ENCODE data around the gene PITPNC1. TPM values are rescaled to one million over a fixed set of nuclear protein-coding genes. Genes with fewer than 3 reads are reported as not detected.
A peak's percentile ranks its signal among the peaks of the same experiment; 100 is the strongest.
"Not testable (repeated sequence)": the region's sequence is repeated elsewhere in the genome, so short reads cannot be mapped to it uniquely, and the experiment has no call there.

Gene PITPNC1
- total and polyA plus RNA-seq, 2 experiments from 2014 or later, result 5.8 to 7.3 TPM

DNA sequence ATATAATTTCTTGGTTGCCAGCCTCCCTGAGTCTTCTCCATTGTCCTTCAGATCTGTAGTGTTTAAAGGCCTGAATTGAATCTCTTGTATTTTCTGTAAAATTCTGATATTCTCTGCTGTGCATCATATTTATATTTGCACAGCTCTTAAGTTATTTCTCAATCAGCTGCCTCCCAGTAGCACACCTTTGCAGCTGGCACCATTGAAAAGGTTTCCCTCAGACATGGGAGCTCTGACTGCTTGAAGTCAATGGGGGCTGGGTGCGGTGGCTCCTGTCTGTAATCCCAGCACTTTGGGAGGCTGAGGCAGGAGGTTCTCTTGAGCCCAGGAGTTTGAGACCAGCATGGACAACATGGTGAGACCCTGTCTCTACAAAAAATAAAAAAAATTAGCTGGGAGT lies 40.4 kb downstream of the PITPNC1 start:
- H3K4me2 ChIP-seq (ENCODE audit: unreplicated experiment), result no peak overlapping the region
- H3K9ac ChIP-seq, result no peak overlapping the region
- H3K36me3 ChIP-seq (ENCODE audit: low read depth), result no peaks in the 10 kb centered on the region
- DNase-seq, result no peak
- peaks cover 74% of the 10 kb centered on the region for H3K79me2 ChIP-seq (ENCODE audit: insufficient read depth)
- in situ Hi-C loops (cut with MboI), result no loop called here
- no peaks in the 10 kb centered on the region for H3K9me2 ChIP-seq (ENCODE audit: insufficient read depth)
- H3K4me3 ChIP-seq, result no peak overlapping the region
- no peaks in the 10 kb centered on the region for H4K20me1 ChIP-seq (ENCODE audit: insufficient read depth)
- 100% methylated on average over 1 of the region's 1 CpG for WGBS, 2 experiments (ENCODE audit: low coverage in 1 of 2, low lambda C conversion rate in 2 of 2, missing lambda C conversion rate in 2 of 2)
- H3K27me3 ChIP-seq (replicated peaks; ENCODE audit: insufficient read depth), result no peaks in the 10 kb centered on the region
- peaks cover 10% of the 10 kb centered on the region for H3K4me1 ChIP-seq (ENCODE audit: insufficient read depth)
- H3K9me3 ChIP-seq (ENCODE audit: low read depth), result no peaks in the 10 kb centered on the region
- no peak for TF ChIP-seq EZH2 (IDR thresholded peaks at IDR 0.05; ENCODE audit: insufficient read depth, poor library complexity, severe bottlenecking)
- no peak for TF ChIP-seq EZH2phosphoT487 (IDR thresholded peaks at IDR 0.05; ENCODE audit: insufficient read depth, low read depth)
- H2AFZ ChIP-seq, result no peak overlapping the region
- peaks cover 16% of the 10 kb centered on the region for H3F3A ChIP-seq (ENCODE audit: insufficient read depth)
- H3K27ac ChIP-seq, result no peak overlapping the region

DNA sequence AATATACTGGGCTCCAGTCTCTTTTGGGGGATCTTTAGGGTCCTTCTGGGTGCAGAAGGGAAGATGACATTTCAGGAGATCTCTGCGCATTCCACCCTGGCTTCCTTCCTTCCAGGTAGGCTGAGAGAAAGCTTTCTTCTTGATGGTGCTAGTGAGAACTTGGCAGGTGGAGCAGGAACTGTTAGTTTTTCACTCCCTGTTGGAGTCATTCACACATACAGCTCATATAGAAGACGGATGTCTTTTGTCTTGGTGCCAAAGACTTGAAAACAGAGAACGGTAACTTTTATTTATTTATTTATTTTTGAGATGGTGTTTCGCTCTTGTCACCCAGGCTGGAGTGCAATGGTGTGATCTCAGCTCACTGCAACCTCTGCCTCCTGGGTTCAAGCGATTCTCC lies 43.9 kb downstream of the PITPNC1 start:
- H3K27ac ChIP-seq, result no peak overlapping the region
- WGBS, 2 experiments (ENCODE audit: low coverage in 1 of 2, low lambda C conversion rate in 2 of 2, missing lambda C conversion rate in 2 of 2), result 87 to 90% methylated on average over 5 of the region's 5 CpGs
- H3K4me1 ChIP-seq (ENCODE audit: insufficient read depth), result peaks cover 15% of the 10 kb centered on the region
- no peak overlapping the region for H3K4me2 ChIP-seq (ENCODE audit: unreplicated experiment)
- H3K79me2 ChIP-seq (ENCODE audit: insufficient read depth), result peaks cover 59% of the 10 kb centered on the region
- TF ChIP-seq EZH2phosphoT487 (IDR thresholded peaks at IDR 0.05; ENCODE audit: insufficient read depth, low read depth) (no peak), EZH2 (IDR thresholded peaks at IDR 0.05; ENCODE audit: insufficient read depth, poor library complexity, severe bottlenecking) (no peak)
- no peak overlapping the region for H3K4me3 ChIP-seq
- H3K9ac ChIP-seq, result no peak overlapping the region
- H2AFZ ChIP-seq, result no peak overlapping the region
- H3K36me3 ChIP-seq (ENCODE audit: low read depth), result no peaks in the 10 kb centered on the region
- H3F3A ChIP-seq (ENCODE audit: insufficient read depth), result peaks cover 23% of the 10 kb centered on the region
- no peaks in the 10 kb centered on the region for H3K27me3 ChIP-seq (replicated peaks; ENCODE audit: insufficient read depth)
- H4K20me1 ChIP-seq (ENCODE audit: insufficient read depth), result no peaks in the 10 kb centered on the region
- in situ Hi-C loops (cut with MboI), result no loop called here
- DNase-seq, result no peak
- H3K9me2 ChIP-seq (ENCODE audit: insufficient read depth), result no peaks in the 10 kb centered on the region
- H3K9me3 ChIP-seq (ENCODE audit: low read depth), result no peaks in the 10 kb centered on the region

DNA sequence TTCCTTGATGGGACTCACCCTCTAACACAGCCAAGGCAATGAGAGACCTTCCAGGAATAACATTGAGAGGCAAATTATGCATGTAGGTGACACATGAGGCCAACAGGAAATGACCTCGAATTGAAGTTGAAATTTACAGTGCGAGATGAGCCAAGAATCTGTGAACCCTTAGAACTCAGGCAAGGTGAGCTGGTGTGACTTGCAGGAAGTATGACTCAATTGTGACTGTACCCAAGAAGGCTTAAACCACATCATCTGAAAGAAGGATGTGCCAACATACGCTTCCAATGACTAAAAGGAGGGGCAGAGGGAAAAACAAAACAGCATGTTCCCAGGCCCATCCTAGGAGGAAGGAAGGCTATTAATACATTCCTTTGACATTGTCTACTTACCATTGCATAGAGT lies 44.8 kb downstream of the PITPNC1 start:
- in situ Hi-C loops (cut with MboI), result no loop called here
- WGBS, 2 experiments (ENCODE audit: low coverage in 1 of 2, low lambda C conversion rate in 2 of 2, missing lambda C conversion rate in 2 of 2), result 0 to 1% methylated on average over 3 of the region's 3 CpGs
- no peaks in the 10 kb centered on the region for H3K9me2 ChIP-seq (ENCODE audit: insufficient read depth)
- no peak overlapping the region for H3K4me3 ChIP-seq
- H3K27ac ChIP-seq, result peak overlapping the region; percentile 78
- peaks cover 23% of the 10 kb centered on the region for H3F3A ChIP-seq (ENCODE audit: insufficient read depth)
- TF ChIP-seq EZH2phosphoT487 (IDR thresholded peaks at IDR 0.05; ENCODE audit: insufficient read depth, low read depth) (peak; percentile 81; the same call in 1 of the 2 replicates), EZH2 (IDR thresholded peaks at IDR 0.05; ENCODE audit: insufficient read depth, poor library complexity, severe bottlenecking) (no peak)
- peak overlapping the region; percentile 38 for H3K4me2 ChIP-seq (ENCODE audit: unreplicated experiment)
- peaks cover 56% of the 10 kb centered on the region for H3K79me2 ChIP-seq (ENCODE audit: insufficient read depth)
- H3K27me3 ChIP-seq (replicated peaks; ENCODE audit: insufficient read depth), result no peaks in the 10 kb centered on the region
- H3K4me1 ChIP-seq (ENCODE audit: insufficient read depth), result peaks cover 15% of the 10 kb centered on the region
- no peak overlapping the region; the same call in 1 of the 2 replicates for H3K9ac ChIP-seq
- H3K9me3 ChIP-seq (ENCODE audit: low read depth), result no peaks in the 10 kb centered on the region
- no peaks in the 10 kb centered on the region for H3K36me3 ChIP-seq (ENCODE audit: low read depth)
- H2AFZ ChIP-seq, result no peak overlapping the region
- DNase-seq, result peak; percentile 97
- no peaks in the 10 kb centered on the region for H4K20me1 ChIP-seq (ENCODE audit: insufficient read depth)

DNA sequence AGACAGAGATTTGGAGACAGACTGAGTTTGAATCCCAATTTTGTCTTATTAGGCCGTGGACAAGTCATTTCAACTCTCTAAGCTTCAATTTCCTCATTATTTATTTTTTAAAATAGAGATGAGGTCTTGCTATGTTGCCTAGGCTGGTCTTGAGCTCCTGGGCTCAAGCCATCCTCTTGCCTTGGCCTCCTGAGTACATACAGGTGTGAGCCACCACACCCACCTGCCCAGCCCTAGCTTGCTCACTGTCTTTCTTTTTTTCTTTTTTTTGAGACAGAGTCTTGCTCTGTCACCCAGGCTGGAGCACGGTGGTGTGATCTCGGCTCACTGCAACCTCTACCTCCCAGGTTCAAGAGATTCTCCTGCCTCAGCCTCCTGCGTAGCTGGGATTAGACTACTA lies 45.2 kb downstream of the PITPNC1 start:
- Histone ChIP-seq H3K27ac (peak overlapping the region; percentile 78), H3K79me2 (ENCODE audit: insufficient read depth) (peaks cover 54% of the 10 kb centered on the region), H3K9ac (peak overlapping the region; percentile 43), H3K4me1 (ENCODE audit: insufficient read depth) (peaks cover 15% of the 10 kb centered on the region), H3K4me2 (ENCODE audit: unreplicated experiment) (peak overlapping the region; percentile 36), H3F3A (ENCODE audit: insufficient read depth) (peaks cover 23% of the 10 kb centered on the region)
- H3K27me3 ChIP-seq (replicated peaks; ENCODE audit: insufficient read depth); H3K36me3 ChIP-seq (ENCODE audit: low read depth); H4K20me1 ChIP-seq (ENCODE audit: insufficient read depth); H3K9me3 ChIP-seq (ENCODE audit: low read depth); in situ Hi-C loops (cut with MboI); H2AFZ ChIP-seq; H3K4me3 ChIP-seq; H3K9me2 ChIP-seq (ENCODE audit: insufficient read depth); DNase-seq: not testable (repeated sequence)
- 84 to 95% methylated on average over 4 of the region's 4 CpGs for WGBS, 2 experiments (ENCODE audit: low coverage in 1 of 2, low lambda C conversion rate in 2 of 2, missing lambda C conversion rate in 2 of 2)

DNA sequence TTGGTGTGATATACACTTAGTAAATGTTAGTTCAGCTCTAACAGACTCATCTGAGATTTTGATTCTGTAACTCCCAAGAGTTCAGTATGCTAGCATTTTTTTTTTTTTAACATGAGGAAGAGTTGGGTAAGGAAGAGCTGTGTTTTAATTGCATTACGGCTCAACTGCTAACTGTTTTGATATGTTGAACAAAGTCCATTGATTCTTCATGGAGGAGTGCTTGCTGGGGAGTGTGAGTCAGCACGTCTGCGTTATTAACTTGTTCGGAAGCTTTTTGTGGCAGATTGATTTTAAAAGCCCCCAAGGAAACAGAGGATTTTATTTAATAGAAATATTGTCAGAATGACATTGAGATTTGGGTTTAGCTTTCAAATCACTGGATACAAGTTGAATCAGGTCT lies 45.8 kb downstream of the PITPNC1 start:
- TF ChIP-seq EZH2 (IDR thresholded peaks at IDR 0.05; ENCODE audit: insufficient read depth, poor library complexity, severe bottlenecking) (no peak), EZH2phosphoT487 (IDR thresholded peaks at IDR 0.05; ENCODE audit: insufficient read depth, low read depth) (no peak)
- H4K20me1 ChIP-seq (ENCODE audit: insufficient read depth), result no peaks in the 10 kb centered on the region
- no peak for DNase-seq
- no peak overlapping the region for H3K4me2 ChIP-seq (ENCODE audit: unreplicated experiment)
- H2AFZ ChIP-seq, result no peak overlapping the region
- H3K9ac ChIP-seq, result no peak overlapping the region; the same call in 1 of the 2 replicates
- peaks cover 23% of the 10 kb centered on the region for H3F3A ChIP-seq (ENCODE audit: insufficient read depth)
- in situ Hi-C loops (cut with MboI), result no loop called here
- peaks cover 15% of the 10 kb centered on the region for H3K4me1 ChIP-seq (ENCODE audit: insufficient read depth)
- no peaks in the 10 kb centered on the region for H3K27me3 ChIP-seq (replicated peaks; ENCODE audit: insufficient read depth)
- H3K9me3 ChIP-seq (ENCODE audit: low read depth), result no peaks in the 10 kb centered on the region
- no peaks in the 10 kb centered on the region for H3K9me2 ChIP-seq (ENCODE audit: insufficient read depth)
- WGBS, 2 experiments (ENCODE audit: low coverage in 1 of 2, low lambda C conversion rate in 2 of 2, missing lambda C conversion rate in 2 of 2), result 97 to 100% methylated on average over 4 of the region's 4 CpGs
- peak overlapping the region; percentile 78 for H3K27ac ChIP-seq
- no peak overlapping the region for H3K4me3 ChIP-seq
- H3K36me3 ChIP-seq (ENCODE audit: low read depth), result no peaks in the 10 kb centered on the region
- peaks cover 53% of the 10 kb centered on the region for H3K79me2 ChIP-seq (ENCODE audit: insufficient read depth)

Measured in GM23248 (cell line).